HG02763 (cell line): ENCODE data around the gene SREBF2.

Experiments
- ATAC-seq: cut with Tn5 transposase; IDR thresholded peaks from one replicate; pipeline ENCODE4 v1.9.1; 2021; ENCODE audit warnings: mild to moderate bottlenecking, moderate library complexity; ENCODE audit not compliant: unreplicated experiment

The SREBF2 gene

GRCh38 chr22:41906822-41907221 is 73.9 kb downstream of the SREBF2 start:
- no peak for ATAC-seq

GRCh38 chr22:41907436-41908401 is 74.8 kb downstream of the SREBF2 start:
- no peak for ATAC-seq

GRCh38 chr22:41908411-41909309 is 75.8 kb downstream of the SREBF2 start:
- ATAC-seq: no peak

- ATAC-seq: no peak
Measured at GRCh38 chr22:41909310-41910049, 76.6 kb downstream of the SREBF2 start.

GRCh38 chr22:41910050-41911000 is 77.4 kb downstream of the SREBF2 start:
- no peak for ATAC-seq

GRCh38 chr22:41911001-41911611 is 78.2 kb downstream of the SREBF2 start:
- ATAC-seq: no peak

GRCh38 chr22:41912338-41913039 is 79.6 kb downstream of the SREBF2 start:
- no peak for ATAC-seq

GRCh38 chr22:41913040-41913719 is 80.3 kb downstream of the SREBF2 start:
- no peak for ATAC-seq

- ATAC-seq: no peak
Measured at GRCh38 chr22:41913842-41914534, 81.1 kb downstream of the SREBF2 start.

- ATAC-seq: no peak
Measured at GRCh38 chr22:41914611-41915034, 81.7 kb downstream of the SREBF2 start.

GRCh38 chr22:41915035-41915785 is 82.3 kb downstream of the SREBF2 start, which contains the start of gene SHISA8:
Gene SHISA8, minus strand, starts transcription at chr22:41915074. Its CDS starts 407 bp downstream, at chr22:41914667.
- ATAC-seq: no peak

GRCh38 chr22:41915786-41916493 is 83.0 kb downstream of the SREBF2 start:
- ATAC-seq: no peak

GRCh38 chr22:41916745-41917358 is 83.9 kb downstream of the SREBF2 start:
- no peak for ATAC-seq

- ATAC-seq: no peak
Measured at GRCh38 chr22:41917375-41917902, 84.5 kb downstream of the SREBF2 start.
